ENCODE measurements around the gene ARID2. TPM values are rescaled to one million over a fixed set of nuclear protein-coding genes. Genes with fewer than 3 reads are reported as not detected.

Gene ARID2
- total and polyA plus RNA-seq, 2 of the 4 experiments (the other 2 are of a cell fraction) = 5.4 to 28.1 TPM

- WGBS, 2 experiments (ENCODE audit: extremely low coverage in 2 of 2, insufficient read length in 1 of 2) = no CpG with 5 or more reads among the region's 2 CpGs
- dilution Hi-C loops (cut with HindIII; ENCODE audit: low sequenced_read_pairs, unreplicated experiment) = no loop called here
- DNase-seq (no peak), ATAC-seq (ENCODE audit: low read depth) (no peak)
- Histone ChIP-seq H3K4me2 (ENCODE audit: low read depth, low read length) (no peak overlapping the region), H3K27me3 (ENCODE audit: control insufficient read depth, insufficient read depth, low read length) (no peaks in the 10 kb centered on the region), H2BK5ac (ENCODE audit: low read depth, low read length, poor library complexity, severe bottlenecking) (no peak overlapping the region), H3K14ac (replicated peaks; ENCODE audit: low read depth, low read length) (no peak overlapping the region), H3K4me1 (ENCODE audit: control insufficient read depth, insufficient read depth, low read length) (peaks cover 2% of the 10 kb centered on the region; the same call in 1 of the 2 replicates), H2BK15ac (ENCODE audit: low read depth, low read length) (no peak overlapping the region), H4K5ac (ENCODE audit: low read depth, low read length) (no peak overlapping the region), H2AFZ (replicated peaks; ENCODE audit: low read length, poor library complexity) (no peak overlapping the region), H4K20me1 (ENCODE audit: insufficient read depth, low read length) (0 out of 2 replicates have a peak, but pooled peaks cover 6% of the 10 kb centered on the region), H3K18ac (ENCODE audit: low read depth, low read length) (no peak overlapping the region), H4K91ac (ENCODE audit: insufficient read depth, low read depth, low read length) (no peak overlapping the region), H4K8ac (ENCODE audit: low read depth in 2 of 2, low read length in 2 of 2) (no peak overlapping the region), H2BK120ac (ENCODE audit: low read depth, low read length) (no peak overlapping the region), H2BK20ac (ENCODE audit: low read depth, low read length) (no peak overlapping the region), H3K4ac (ENCODE audit: low read depth, low read length) (no peak overlapping the region), H3K27ac (ENCODE audit: insufficient read depth, low read length) (no peak overlapping the region), H3K9me1 (ENCODE audit: insufficient read depth, low read length) (no peaks in the 10 kb centered on the region), H2AK9ac (replicated peaks; ENCODE audit: low read depth, low read length, poor library complexity) (no peak overlapping the region), H2AK5ac (ENCODE audit: low read depth, low read length) (no peak overlapping the region), H3K9me3 (ENCODE audit: control insufficient read depth, insufficient read depth, low read length) (no peaks in the 10 kb centered on the region), H3K36me3 (ENCODE audit: control insufficient read depth, insufficient read depth, low read length) (no peaks in the 10 kb centered on the region), H3K23ac (ENCODE audit: low read depth, low read length) (peak overlapping the region; percentile 10; the same call in 1 of the 2 replicates), H3K9ac (ENCODE audit: low read depth, low read length) (no peak overlapping the region), H3K56ac (ENCODE audit: extremely low read depth, insufficient read depth, low read length) (no peak overlapping the region), H3K79me1 (ENCODE audit: low read depth in 1 of 2, low read length in 2 of 2) (peaks cover 13 to 27% of the 10 kb centered on the region in 2 experiments), H3K4me3 (ENCODE audit: insufficient read depth, low read depth, low read length) (no peak overlapping the region)
- TF ChIP-seq ELK1 (IDR thresholded peaks at IDR 0.05; ENCODE audit: borderline replicate concordance, low read depth, low read length) (no peak), BHLHE40 (IDR thresholded peaks at IDR 0.05; ENCODE audit: low read depth, low read length) (no peak), POLR2A (IDR thresholded peaks at IDR 0.05; ENCODE audit: low read depth, low read length) (no peak), CEBPB (IDR thresholded peaks at IDR 0.05; ENCODE audit: low read depth, low read length) (no peak), RAD21 (IDR thresholded peaks at IDR 0.05; ENCODE audit: low read length) (no peak), CHD1 (IDR thresholded peaks at IDR 0.05; ENCODE audit: low read depth, low read length) (no peak), FOS (IDR thresholded peaks at IDR 0.05; ENCODE audit: low read depth, low read length) (no peak), MAZ (IDR thresholded peaks at IDR 0.05; ENCODE audit: borderline replicate concordance, low read depth, low read length) (no peak), MAFK (IDR thresholded peaks at IDR 0.05; ENCODE audit: low read depth, low read length) (no peak), USF2 (IDR thresholded peaks at IDR 0.05; ENCODE audit: low read depth, low read length) (no peak)
- POLR2A ChIA-PET (ENCODE audit: unreplicated experiment) = no interaction called here
- in situ Hi-C loops (cut with MboI; ENCODE audit: low sequenced_read_pairs) = no loop called here
- CTCF ChIA-PET = no interaction called here
- no TSS peak for BruUV-seq (replicated peaks)
- intact Hi-C loops (cut with micrococcal nuclease) = no loop called here
Observed at GRCh38 chr12:45775964-45776363, 46.5 kb downstream of the ARID2 start.
